RPMI7951 (cell line): ENCODE measurements around the gene AVEN. TPM values are rescaled to one million over a fixed set of nuclear protein-coding genes. Genes with fewer than 3 reads are reported as not detected.
"Not testable (repeated sequence)": the region's sequence is repeated elsewhere in the genome, so short reads cannot be mapped to it uniquely, and the experiment has no call there.

Experiments
- DNase-seq: peaks from one replicate; pipeline ENCODE4 v3.0.0-alpha.2; 2012; ENCODE audit warnings: low read depth
- total RNA-seq: library from RNA; depleted of rRNA; stranded (reverse); fragments of >200 nt; shearing (Covaris generic); gene quantifications from 2 replicates; pipeline ENCODE4 v1.2.3, GENCODE V29; 2014

The AVEN gene
- total RNA-seq, 1 experiment from 2014 or later, result 21.5 TPM

- DNase-seq, result no peak
Observed at GRCh38 chr15:34039790-34040113, 748 bp upstream of the AVEN start.

- peak; percentile 81 for DNase-seq
Observed at GRCh38 chr15:34038023-34038870, 757 bp downstream of the AVEN start.

- no peak for DNase-seq
Observed at GRCh38 chr15:34031987-34032760, 6.8 kb downstream of the AVEN start.

GRCh38 chr15:34027606-34028005 is 11.4 kb downstream of the AVEN start:
- no peak for DNase-seq

GRCh38 chr15:34025252-34025651 is 13.8 kb downstream of the AVEN start:
- DNase-seq, result no peak

- no peak for DNase-seq
Observed at GRCh38 chr15:34023907-34024306, 15.1 kb downstream of the AVEN start.

- no peak for DNase-seq
Observed at GRCh38 chr15:34019369-34019990, 19.5 kb downstream of the AVEN start.

GRCh38 chr15:34018738-34019137 is 20.3 kb downstream of the AVEN start:
- DNase-seq, result not testable (repeated sequence)

GRCh38 chr15:34018021-34018645 is 20.9 kb downstream of the AVEN start:
- DNase-seq, result no peak

GRCh38 chr15:34014556-34014955 is 24.4 kb downstream of the AVEN start:
- DNase-seq, result peak; percentile 68

- DNase-seq, result no peak
Observed at GRCh38 chr15:34013746-34014145, 25.3 kb downstream of the AVEN start.

- no peak for DNase-seq
Observed at GRCh38 chr15:34012461-34013028, 26.5 kb downstream of the AVEN start.

GRCh38 chr15:34011481-34011880 is 27.5 kb downstream of the AVEN start:
- peak; percentile 10 for DNase-seq

GRCh38 chr15:34010921-34011320 is 28.1 kb downstream of the AVEN start:
- DNase-seq, result no peak

- DNase-seq, result no peak
Observed at GRCh38 chr15:34009656-34010055, 29.3 kb downstream of the AVEN start.

GRCh38 chr15:34006381-34006780 is 32.6 kb downstream of the AVEN start:
- no peak for DNase-seq

- DNase-seq, result no peak
Observed at GRCh38 chr15:34001536-34001935, 37.5 kb downstream of the AVEN start.

- not testable (repeated sequence) for DNase-seq
Observed at GRCh38 chr15:33995666-33996065, 43.3 kb downstream of the AVEN start.

- peak; percentile 26 for DNase-seq
Observed at GRCh38 chr15:33994005-33994615, 44.9 kb downstream of the AVEN start.

GRCh38 chr15:33988384-33988783 is 50.6 kb downstream of the AVEN start:
- peak; percentile 17 for DNase-seq

- no peak for DNase-seq
Observed at GRCh38 chr15:33987444-33987843, 51.6 kb downstream of the AVEN start.
